HepG2 (cell line): ENCODE measurements around the gene TARS3. TPM values are rescaled to one million over a fixed set of nuclear protein-coding genes. Genes with fewer than 3 reads are reported as not detected.
A peak's percentile ranks its signal among the peaks of the same experiment; 100 is the strongest.

ENCODE experiments used
- CHD4 ChIP-seq: fragments of 200-600 bp; sonication (generic); IDR thresholded peaks from 2 replicates; pipeline ENCODE4 v1.7.0; 2017; ENCODE audit warnings: mild to moderate bottlenecking, low read length, borderline replicate concordance
- E2F5 ChIP-seq: sonication (generic); formaldehyde crosslinking; conservative IDR thresholded peaks from 2 replicates; pipeline ENCODE4 v1.4.0; 2020; ENCODE audit warnings: missing genetic modification reagents
- FOXO4 ChIP-seq: sonication (generic); formaldehyde crosslinking; conservative IDR thresholded peaks from 2 replicates; pipeline ENCODE4 v1.8.1; 2023; ENCODE audit warnings: missing genetic modification reagents
- GMEB2 ChIP-seq: IDR thresholded peaks from 2 replicates; pipeline ENCODE4 v1.6.1; 2016; ENCODE audit warnings: missing biosample characterization, missing genetic modification reagents, low read depth
- HNF4G ChIP-seq, 2 experiments: sonication (generic) in 1 of 2; formaldehyde crosslinking in 1 of 2; IDR thresholded peaks; 2 replicates each; pipeline versions ENCODE4 v1.4.0 to v1.6.1; 2011 to 2020; ENCODE audit warnings: borderline replicate concordance in 2 of 2, low read depth in 2 of 2, mild to moderate bottlenecking in 2 of 2, low read length in 1 of 2, missing genetic modification reagents in 1 of 2, moderate library complexity in 1 of 2
- HOXA9 ChIP-seq: sonication (generic); formaldehyde crosslinking; IDR thresholded peaks from 2 replicates; pipeline ENCODE4 v1.8.1; 2022; ENCODE audit warnings: missing genetic modification reagents, mild to moderate bottlenecking, moderate library complexity, borderline replicate concordance
- IKZF4 ChIP-seq: sonication (generic); formaldehyde crosslinking; IDR thresholded peaks from 2 replicates; pipeline ENCODE4 v1.5.1; 2020; ENCODE audit warnings: borderline replicate concordance, mild to moderate bottlenecking, low read depth, missing genetic modification reagents; ENCODE audit errors: not compliant biosample characterization
- KLF13 ChIP-seq: sonication (generic); formaldehyde crosslinking; IDR thresholded peaks from 2 replicates; pipeline ENCODE4 v1.4.0; 2020; ENCODE audit warnings: mild to moderate bottlenecking, missing genetic modification reagents
- KLF9 ChIP-seq: IDR thresholded peaks from 2 replicates; pipeline ENCODE4 v1.6.1; 2016; ENCODE audit warnings: low read depth
- MLX ChIP-seq: IDR thresholded peaks from 2 replicates; pipeline ENCODE4 v1.6.1; 2016
- NCOA5 ChIP-seq: sonication (generic); formaldehyde crosslinking; IDR thresholded peaks from 2 replicates; pipeline ENCODE4 v1.4.0; 2020; ENCODE audit warnings: missing genetic modification reagents
- NKX3-1 ChIP-seq: sonication (generic); formaldehyde crosslinking; IDR thresholded peaks from 2 replicates; pipeline ENCODE4 v1.5.0; 2020; ENCODE audit warnings: missing genetic modification reagents
- PHF8 ChIP-seq: sonication (generic); formaldehyde crosslinking; IDR thresholded peaks from 2 replicates; pipeline ENCODE4 v1.5.0; 2020; ENCODE audit warnings: missing genetic modification reagents
- PRDM4 ChIP-seq: sonication (generic); formaldehyde crosslinking; IDR thresholded peaks from 2 replicates; pipeline ENCODE4 v1.9.0; 2021; ENCODE audit warnings: missing genetic modification reagents, borderline replicate concordance
- RCOR2 ChIP-seq: IDR thresholded peaks from 2 replicates; pipeline ENCODE4 v1.6.1; 2016; ENCODE audit warnings: missing biosample characterization, missing genetic modification reagents
- SIX4 ChIP-seq: sonication (generic); formaldehyde crosslinking; IDR thresholded peaks from 2 replicates; pipeline ENCODE4 v1.4.0; 2020; ENCODE audit warnings: missing genetic modification reagents
- TCF7L2 ChIP-seq: IDR thresholded peaks from 2 replicates; pipeline ENCODE4 v1.6.1; 2011; ENCODE audit warnings: mild to moderate bottlenecking, low read depth, low read length, moderate library complexity
- TFE3 ChIP-seq: IDR thresholded peaks from 2 replicates; pipeline ENCODE4 v1.6.1; 2016
- ZNF17 ChIP-seq: sonication (generic); formaldehyde crosslinking; IDR thresholded peaks from 2 replicates; pipeline ENCODE4 v1.5.0; 2020; ENCODE audit warnings: mild to moderate bottlenecking, missing genetic modification reagents
- ZNF335 ChIP-seq: sonication (generic); formaldehyde crosslinking; IDR thresholded peaks from 2 replicates; pipeline ENCODE4 v1.4.0; 2020; ENCODE audit warnings: missing genetic modification reagents
- ZNF468 ChIP-seq: sonication (generic); formaldehyde crosslinking; IDR thresholded peaks from 2 replicates; pipeline ENCODE4 v1.8.0; 2022; ENCODE audit warnings: mild to moderate bottlenecking, moderate library complexity, missing genetic modification reagents
- polyA plus RNA-seq, 8 experiments: library from polyadenylated mRNA; depleted of rRNA in 3 of 8; stranded (reverse) in 7 of 8; unstranded in 1 of 8; fragments of >200 nt; fragmentation: Illumina TruSeq in 4 of 8; extraction: Trizol in 4 of 8; gene quantifications; 2 replicates each; pipeline versions ENCODE4 v1.2.1 to v1.2.3, GENCODE V29; 2011 to 2016; ENCODE audit warnings: low read depth in 4 of 8, missing spikeins in 1 of 8, mixed read lengths in 1 of 8; ENCODE audit not compliant: insufficient read depth in 1 of 8
- total RNA-seq, 5 experiments: library from RNA; depleted of rRNA; stranded (reverse); fragments of >200 nt; fragmentation: Illumina TruSeq; extraction: Trizol; gene quantifications; 2 replicates each; pipeline ENCODE4 v1.2.3, GENCODE V29; 2016; ENCODE audit warnings: low read depth in 1 of 5

The TARS3 gene
- total and polyA plus RNA-seq, 2 of the 13 experiments (the other 11 are each of a cell fraction or from before 2014, with no cell fraction given), result 4.1 to 11.7 TPM

- TF ChIP-seq TFE3 (CRISPR knock-in tag), result no peak
- TF ChIP-seq FOXO4 (CRISPR knock-in tag), result no peak
- TF ChIP-seq CHD4, result no peak
- TF ChIP-seq IKZF4 (CRISPR knock-in tag), result peak; percentile 95
- TF ChIP-seq NKX3-1 (CRISPR knock-in tag), result no peak
- no peak for TF ChIP-seq KLF9
- TF ChIP-seq ZNF468 (CRISPR knock-in tag), result peak; percentile 84; the same call in 1 of the 2 replicates
- no peak for TF ChIP-seq GMEB2 (CRISPR knock-in tag)
- no peak for TF ChIP-seq ZNF335 (CRISPR knock-in tag)
- TF ChIP-seq RCOR2, result no peak
- TF ChIP-seq ZNF17 (CRISPR knock-in tag), result no peak
- no peak for TF ChIP-seq TCF7L2
- TF ChIP-seq HOXA9 (CRISPR knock-in tag), result peak; percentile 93
- TF ChIP-seq HNF4G (IDR thresholded peaks at IDR 0.05; ENCODE audit: borderline replicate concordance, low read depth, low read length), result no peak
- peak; percentile 68; the same call in 1 of the 2 replicates for TF ChIP-seq HNF4G (CRISPR knock-in tag; IDR thresholded peaks at IDR 0.05; ENCODE audit: borderline replicate concordance, low read depth)
- TF ChIP-seq PRDM4, result no peak
- peak; percentile 94 for TF ChIP-seq PHF8
- TF ChIP-seq KLF13, result peak; percentile 75; the same call in 1 of the 2 replicates
- no peak for TF ChIP-seq SIX4 (CRISPR knock-in tag)
- no peak for TF ChIP-seq MLX (CRISPR knock-in tag)
- TF ChIP-seq E2F5 (CRISPR knock-in tag), result peak; percentile 34; the same call in 1 of the 2 replicates
- TF ChIP-seq NCOA5 (CRISPR knock-in tag), result no peak
Measured at GRCh38 chr15:101723874-101724674, at the start of gene TARS3 (continued).
